Upper lobe of left lung (tissue), 6 donors: ENCODE data around the gene MYBPH. TPM values are rescaled to one million over a fixed set of nuclear protein-coding genes. Genes with fewer than 3 reads are reported as not detected.

Experiments used
- ATAC-seq, 2 donors: fragments of 200-7000 bp; cut with Tn5 transposase; one replicate each; pipeline ENCODE4 v1.9.1; 2022; ENCODE audit warnings: mild to moderate bottlenecking in 2 of 2, moderate library complexity in 2 of 2; ENCODE audit not compliant: low FRiP score in 2 of 2
- DNase-seq, 2 donors: peaks; one replicate each; pipeline ENCODE4 v3.0.0-alpha.2; 2019 to 2020
- H3K27ac ChIP-seq, 4 donors: fragments of 200-600 bp; sonication (generic); one replicate each; pipeline ENCODE4 v1.5.1; 2016 to 2019
- H3K27me3 ChIP-seq, 4 donors: fragments of 200-600 bp; sonication (generic); one replicate each; pipeline ENCODE4 v1.5.1; 2017 to 2019
- H3K36me3 ChIP-seq, 4 donors: fragments of 200-600 bp; sonication (generic); one replicate each; pipeline ENCODE4 v1.5.1; 2016 to 2019
- H3K4me1 ChIP-seq, 4 donors: fragments of 200-600 bp; sonication (generic); one replicate each; pipeline ENCODE4 v1.5.1; 2018 to 2019
- H3K4me3 ChIP-seq, 4 donors: fragments of 200-600 bp; sonication (generic); one replicate each; pipeline ENCODE4 v1.5.1; 2017 to 2019; ENCODE audit warnings: mild to moderate bottlenecking in 2 of 4, moderate library complexity in 1 of 4
- H3K9me3 ChIP-seq, 4 donors: fragments of 200-600 bp; sonication (generic); one replicate each; pipeline ENCODE4 v1.5.1; 2018 to 2019
- CTCF ChIP-seq, 6 experiments: fragments of 450-650 bp in 4 of 6; fragments of 200-600 bp in 2 of 6; sonication (generic) in 2 of 6; IDR thresholded peaks; one replicate each; pipeline ENCODE4 v1.5.1; 2016 to 2019; ENCODE audit warnings: antibody characterized with exemption in 6 of 6
- EP300 ChIP-seq, 4 donors: sonication (generic); formaldehyde crosslinking; IDR thresholded peaks; one replicate each; pipeline ENCODE4 v1.5.1; 2017; ENCODE audit warnings: antibody characterized with exemption in 4 of 4, control low read depth in 2 of 4
- POLR2A ChIP-seq, 4 donors: fragments of 450-650 bp; IDR thresholded peaks; one replicate each; pipeline ENCODE4 v1.5.1; 2016 to 2017; ENCODE audit warnings: antibody characterized with exemption in 4 of 4, mild to moderate bottlenecking in 2 of 4
- POLR2AphosphoS5 ChIP-seq, 2 donors: sonication (generic); formaldehyde crosslinking; IDR thresholded peaks; one replicate each; pipeline ENCODE4 v1.5.1; 2017; ENCODE audit warnings: antibody characterized with exemption in 2 of 2
- WGBS, 2 donors: methylation state at CpG; one replicate each; pipeline ENCODE4 v1.1.5; 2017 to 2018; 5-methylcytosine and 5-hydroxymethylcytosine counted together
- total RNA-seq, 6 donors: library from RNA; depleted of rRNA in 4 of 6; stranded (reverse); fragments of >200 nt in 4 of 6; gene quantifications; one replicate each; pipeline versions ENCODE4 v1.1.0 to v1.2.1, GENCODE V29; 2016 to 2021
- donor health status: DM: no; HTN: no; CAD: no; lungs with moderate emphysema.
- donor health status: DM: no; HTN: yes; CAD: no; lungs with severe emphysema.

Gene MYBPH
- total RNA-seq, 6 donors from 2014 or later, result 0.13 to 0.39 (median 0.15) TPM; not detected in 3

- H3K36me3 ChIP-seq, result no peaks in the 10 kb centered on the region
- no peak overlapping the region for H3K27ac ChIP-seq
- TF ChIP-seq POLR2AphosphoS5 (IDR thresholded peaks at IDR 0.05), result no peak
- TF ChIP-seq POLR2A (IDR thresholded peaks at IDR 0.05), result no peak
- no peak for TF ChIP-seq CTCF (IDR thresholded peaks at IDR 0.05)
- TF ChIP-seq EP300 (IDR thresholded peaks at IDR 0.05), result no peak
- 66% methylated on average over 2 of the region's 2 CpGs; no CpG with 5 or more reads in 1 of the 2 donors for WGBS, 2 donors
- no peak overlapping the region for H3K4me3 ChIP-seq
- H3K9me3 ChIP-seq, result no peaks in the 10 kb centered on the region
- ATAC-seq (no peak), DNase-seq (no peak)
- H3K27me3 ChIP-seq, result no peaks in the 10 kb centered on the region
- peaks cover 3 to 19% (median 16%) of the 10 kb centered on the region in 4 donors for H3K4me1 ChIP-seq
These were observed 2.5 kb downstream of the MYBPH start for GRCh38 chr1:203173011-203173555.

GRCh38 chr1:203172184-203173010 is 3.2 kb downstream of the MYBPH start:
- Histone ChIP-seq H3K9me3 (no peaks in the 10 kb centered on the region), H3K4me3 (no peak overlapping the region), H3K27me3 (no peaks in the 10 kb centered on the region), H3K27ac (no peak overlapping the region), H3K4me1 (peaks cover 3 to 16% (median 12%) of the 10 kb centered on the region in 4 donors), H3K36me3 (no peaks in the 10 kb centered on the region)
- DNase-seq, result peak in 1 of 2 donors; percentile 66
- WGBS, 2 donors, result 48 to 54% methylated on average over 7 to 8 of the region's 8 CpGs
- peak; percentile 53 to 62 for ATAC-seq
- TF ChIP-seq EP300 (IDR thresholded peaks at IDR 0.05) (no peak), CTCF (IDR thresholded peaks at IDR 0.05) (peak; percentile 60 to 87 (median 72))

GRCh38 chr1:203171341-203172183 is 4.1 kb downstream of the MYBPH start:
- Histone ChIP-seq H3K4me3 (no peak overlapping the region), H3K27me3 (no peaks in the 10 kb centered on the region), H3K27ac (no peak overlapping the region), H3K9me3 (no peaks in the 10 kb centered on the region), H3K4me1 (peaks cover 3 to 14% (median 11%) of the 10 kb centered on the region in 4 donors), H3K36me3 (no peaks in the 10 kb centered on the region)
- DNase-seq (peak in 1 of 2 donors; percentile 76), ATAC-seq (no peak)
- WGBS, 2 donors, result 92 to 96% methylated on average over 5 to 21 of the region's 22 CpGs
- TF ChIP-seq CTCF (IDR thresholded peaks at IDR 0.05), result no peak
- no peak for TF ChIP-seq EP300 (IDR thresholded peaks at IDR 0.05)
- TF ChIP-seq POLR2A (IDR thresholded peaks at IDR 0.05), result no peak
- TF ChIP-seq POLR2AphosphoS5 (IDR thresholded peaks at IDR 0.05), result no peak

GRCh38 chr1:203170625-203171330 is 4.8 kb downstream of the MYBPH start:
- H3K36me3 ChIP-seq, result no peaks in the 10 kb centered on the region
- DNase-seq (no peak), ATAC-seq (no peak)
- peaks cover 0 to 9% (median 5%) of the 10 kb centered on the region in 4 donors for H3K4me1 ChIP-seq
- no peak for TF ChIP-seq POLR2A (IDR thresholded peaks at IDR 0.05)
- no peak for TF ChIP-seq POLR2AphosphoS5 (IDR thresholded peaks at IDR 0.05)
- TF ChIP-seq CTCF (IDR thresholded peaks at IDR 0.05), result no peak
- no peak for TF ChIP-seq EP300 (IDR thresholded peaks at IDR 0.05)
- H3K9me3 ChIP-seq, result no peaks in the 10 kb centered on the region
- WGBS, 2 donors, result 80 to 87% methylated on average over 5 to 8 of the region's 8 CpGs
- no peak overlapping the region for H3K27ac ChIP-seq
- H3K4me3 ChIP-seq, result no peak overlapping the region
- no peaks in the 10 kb centered on the region for H3K27me3 ChIP-seq
